Body of pancreas (tissue), 4 donors: Measurements from ENCODE around the gene CNRIP1. TPM values are rescaled to one million over a fixed set of nuclear protein-coding genes. Genes with fewer than 3 reads are reported as not detected.
"Not testable (repeated sequence)": the region's sequence is repeated elsewhere in the genome, so short reads cannot be mapped to it uniquely, and the experiment has no call there.

ENCODE experiments used
- ATAC-seq: fragments of 150-250 bp; one replicate; pipeline ENCODE4 v1.9.1; 2016
- DNase-seq, 4 donors: peaks; one replicate each; pipeline ENCODE4 v3.0.0-alpha.2; 2019
- H3K27ac ChIP-seq, 4 donors: fragments of 200-600 bp; sonication (generic); 1 replicate in 3 of 4; 2 replicates in 1 of 4; pipeline versions ENCODE4 v1.5.1 to v1.6.1; 2016 to 2019; ENCODE audit warnings: mild to moderate bottlenecking in 1 of 4, mixed read lengths in 1 of 4, moderate library complexity in 1 of 4
- H3K27me3 ChIP-seq, 2 donors: fragments of 200-600 bp; sonication (generic); one replicate each; pipeline ENCODE4 v1.6.0; 2016; ENCODE audit warnings: mild to moderate bottlenecking in 1 of 2
- H3K36me3 ChIP-seq, 2 donors: fragments of 200-600 bp; sonication (generic); replicated peaks in 1 of 2; 2 replicates each; pipeline ENCODE4 v1.5.1; 2016; ENCODE audit warnings: low read depth in 2 of 2; ENCODE audit not compliant: insufficient read depth in 1 of 2
- H3K4me1 ChIP-seq: fragments of 200-600 bp; sonication (generic); one replicate; pipeline ENCODE4 v1.6.0; 2016
- H3K4me3 ChIP-seq, 2 donors: fragments of 200-600 bp; sonication (generic); 1 replicate in 1 of 2; 2 replicates in 1 of 2; pipeline ENCODE4 v1.5.1; 2016 to 2019
- H3K9me3 ChIP-seq, 3 donors: fragments of 200-600 bp; sonication (generic); 1 replicate in 2 of 3; 2 replicates in 1 of 3; pipeline ENCODE4 v1.5.1; 2016
- CTCF ChIP-seq, 7 experiments: fragments of 450-650 bp in 4 of 7; fragments of 200-600 bp in 3 of 7; sonication (generic) in 3 of 7; IDR thresholded peaks; one replicate each; pipeline ENCODE4 v1.5.1; 2016 to 2019; ENCODE audit warnings: antibody characterized with exemption in 7 of 7
- POLR2A ChIP-seq, 3 donors: fragments of 450-650 bp; IDR thresholded peaks; one replicate each; pipeline ENCODE4 v1.6.1; 2016; ENCODE audit warnings: antibody characterized with exemption in 3 of 3, mild to moderate bottlenecking in 2 of 3
- WGBS, 2 donors: methylation state at CpG; one replicate each; pipeline ENCODE4 v1.1.5; 2017; 5-methylcytosine and 5-hydroxymethylcytosine counted together
- intact Hi-C: fragments of 100-400 bp; cut with DNase I; formaldehyde crosslinking; loops from one replicate; pipeline ENCODE4 v1.15.1; 2023
- total RNA-seq, 2 donors: library from RNA; depleted of rRNA; stranded (reverse); fragments of >200 nt; gene quantifications; one replicate each; pipeline ENCODE4 v1.1.0, GENCODE V29; 2016

Gene CNRIP1
- total RNA-seq, 2 donors from 2014 or later = 2.6 to 5.7 TPM

- Histone ChIP-seq H3K4me1 (no peaks in the 10 kb centered on the region), H3K4me3 (no peak overlapping the region), H3K36me3 (no peaks in the 10 kb centered on the region), H3K27ac (no peak overlapping the region), H3K27me3 (no peaks in the 10 kb centered on the region), H3K9me3 (no peaks in the 10 kb centered on the region)
- DNase-seq (no peak), ATAC-seq (no peak)
- intact Hi-C loops = no loop called here
- 77 to 83% methylated on average over 6 of the region's 6 CpGs for WGBS, 2 donors
- no peak for TF ChIP-seq CTCF (IDR thresholded peaks at IDR 0.05)
- TF ChIP-seq POLR2A (IDR thresholded peaks at IDR 0.05) = no peak
Measured at GRCh38 chr2:68351997-68352396, 32.2 kb upstream of the CNRIP1 start.

- 70 to 77% methylated on average over 4 of the region's 4 CpGs for WGBS, 2 donors
- DNase-seq, H3K27ac ChIP-seq, intact Hi-C loops, H3K4me3 ChIP-seq, H3K27me3 ChIP-seq, H3K9me3 ChIP-seq, ATAC-seq, H3K36me3 ChIP-seq, H3K4me1 ChIP-seq: not testable (repeated sequence)
Measured at GRCh38 chr2:68349091-68349490, 29.3 kb upstream of the CNRIP1 start.

GRCh38 chr2:68345129-68345875, 25.6 kb upstream of the CNRIP1 start:
- no peak for DNase-seq
- intact Hi-C loops = no loop called here

GRCh38 chr2:68344031-68344430, 24.3 kb upstream of the CNRIP1 start:
- DNase-seq = no peak
- Histone ChIP-seq H3K27ac (no peak overlapping the region), H3K4me3 (no peak overlapping the region), H3K9me3 (no peaks in the 10 kb centered on the region), H3K36me3 (no peaks in the 10 kb centered on the region), H3K4me1 (no peaks in the 10 kb centered on the region), H3K27me3 (no peaks in the 10 kb centered on the region)
- no peak for TF ChIP-seq CTCF (IDR thresholded peaks at IDR 0.05)
- no peak for TF ChIP-seq POLR2A (IDR thresholded peaks at IDR 0.05)
- intact Hi-C loops = no loop called here
- no peak for ATAC-seq
- WGBS, 2 donors = 54 to 67% methylated on average over 1 of the region's 1 CpG

More at GRCh38 chr2:68345129-68345875, 25.6 kb upstream of the CNRIP1 start:
- Histone ChIP-seq H3K27ac (no peak overlapping the region), H3K4me1 (no peaks in the 10 kb centered on the region), H3K9me3 (no peaks in the 10 kb centered on the region), H3K27me3 (no peaks in the 10 kb centered on the region), H3K4me3 (no peak overlapping the region), H3K36me3 (no peaks in the 10 kb centered on the region)
- no peak for ATAC-seq
- no peak for TF ChIP-seq CTCF (IDR thresholded peaks at IDR 0.05)
- TF ChIP-seq POLR2A (IDR thresholded peaks at IDR 0.05) = no peak
- WGBS, 2 donors = 75 to 76% methylated on average over 7 to 9 of the region's 9 CpGs

GRCh38 chr2:68342470-68342869, 22.7 kb upstream of the CNRIP1 start:
- DNase-seq (no peak), ATAC-seq (no peak)
- no peaks in the 10 kb centered on the region for H3K4me1 ChIP-seq
- intact Hi-C loops = no loop called here
- no peaks in the 10 kb centered on the region for H3K27me3 ChIP-seq
- no peaks in the 10 kb centered on the region for H3K9me3 ChIP-seq
- no peak overlapping the region for H3K27ac ChIP-seq
- no peak for TF ChIP-seq CTCF (IDR thresholded peaks at IDR 0.05)
- no peak for TF ChIP-seq POLR2A (IDR thresholded peaks at IDR 0.05)
- H3K4me3 ChIP-seq = no peak overlapping the region
- WGBS, 2 donors = 69 to 94% methylated on average over 1 of the region's 1 CpG
- H3K36me3 ChIP-seq = no peaks in the 10 kb centered on the region
